GM06990 (cell line): ENCODE data around the gene KRT20.
"Not testable (repeated sequence)": the region's sequence is repeated elsewhere in the genome, so short reads cannot be mapped to it uniquely, and the experiment has no call there.

Source experiments
- DNase-seq: peaks from one replicate; pipeline ENCODE4 v3.0.0-alpha.2; 2011; ENCODE audit not compliant: insufficient read length; ENCODE audit errors: extremely low read depth
- H3K27me3 ChIP-seq: replicated peaks from 2 replicates; pipeline ENCODE4 v1.6.0; 2011; ENCODE audit warnings: low read length; ENCODE audit not compliant: control insufficient read depth, insufficient read depth
- H3K36me3 ChIP-seq: 2 replicates; pipeline ENCODE4 v1.5.1; 2011; ENCODE audit warnings: low read length; ENCODE audit not compliant: control insufficient read depth, insufficient read depth
- H3K4me3 ChIP-seq: replicated peaks from 2 replicates; pipeline ENCODE4 v1.5.1; 2011; ENCODE audit warnings: low read depth, mild to moderate bottlenecking, control low read depth, low read length
- TF ChIP-seq, protein P1 (sequence below): IDR thresholded peaks from 2 replicates; pipeline ENCODE4 v1.5.1; 2011; ENCODE audit warnings: low read length, control low read depth, mild to moderate bottlenecking, inconsistent platforms; ENCODE audit not compliant: insufficient read depth, poor library complexity, severe bottlenecking

Gene KRT20

DNA sequence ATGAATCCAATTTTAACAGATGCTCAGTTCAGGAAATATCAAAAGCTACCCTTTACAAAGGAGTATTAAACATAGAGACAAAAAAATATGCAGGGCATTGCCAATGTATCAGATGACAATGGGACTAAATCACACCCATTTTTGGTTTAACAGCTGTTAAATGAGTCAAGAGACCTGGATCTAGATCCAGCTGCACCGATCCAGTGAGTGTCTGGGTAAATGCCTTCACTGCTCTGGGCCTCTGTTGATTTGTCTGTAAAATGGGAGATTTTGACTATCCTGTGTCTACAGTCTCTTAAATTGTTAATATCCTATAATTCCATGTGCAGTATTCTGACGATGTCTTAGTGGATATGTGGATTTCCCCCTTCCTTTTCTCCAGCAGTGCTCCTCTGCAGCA, 36.0 kb upstream of the KRT20 start:
- no peaks in the 10 kb centered on the region for H3K36me3 ChIP-seq
- H3K4me3 ChIP-seq: no peak overlapping the region
- no peak for DNase-seq
- TF ChIP-seq, protein P1, sequence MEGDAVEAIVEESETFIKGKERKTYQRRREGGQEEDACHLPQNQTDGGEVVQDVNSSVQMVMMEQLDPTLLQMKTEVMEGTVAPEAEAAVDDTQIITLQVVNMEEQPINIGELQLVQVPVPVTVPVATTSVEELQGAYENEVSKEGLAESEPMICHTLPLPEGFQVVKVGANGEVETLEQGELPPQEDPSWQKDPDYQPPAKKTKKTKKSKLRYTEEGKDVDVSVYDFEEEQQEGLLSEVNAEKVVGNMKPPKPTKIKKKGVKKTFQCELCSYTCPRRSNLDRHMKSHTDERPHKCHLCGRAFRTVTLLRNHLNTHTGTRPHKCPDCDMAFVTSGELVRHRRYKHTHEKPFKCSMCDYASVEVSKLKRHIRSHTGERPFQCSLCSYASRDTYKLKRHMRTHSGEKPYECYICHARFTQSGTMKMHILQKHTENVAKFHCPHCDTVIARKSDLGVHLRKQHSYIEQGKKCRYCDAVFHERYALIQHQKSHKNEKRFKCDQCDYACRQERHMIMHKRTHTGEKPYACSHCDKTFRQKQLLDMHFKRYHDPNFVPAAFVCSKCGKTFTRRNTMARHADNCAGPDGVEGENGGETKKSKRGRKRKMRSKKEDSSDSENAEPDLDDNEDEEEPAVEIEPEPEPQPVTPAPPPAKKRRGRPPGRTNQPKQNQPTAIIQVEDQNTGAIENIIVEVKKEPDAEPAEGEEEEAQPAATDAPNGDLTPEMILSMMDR: no peak
- no peaks in the 10 kb centered on the region; the same call in 1 of the 2 replicates for H3K27me3 ChIP-seq

DNA sequence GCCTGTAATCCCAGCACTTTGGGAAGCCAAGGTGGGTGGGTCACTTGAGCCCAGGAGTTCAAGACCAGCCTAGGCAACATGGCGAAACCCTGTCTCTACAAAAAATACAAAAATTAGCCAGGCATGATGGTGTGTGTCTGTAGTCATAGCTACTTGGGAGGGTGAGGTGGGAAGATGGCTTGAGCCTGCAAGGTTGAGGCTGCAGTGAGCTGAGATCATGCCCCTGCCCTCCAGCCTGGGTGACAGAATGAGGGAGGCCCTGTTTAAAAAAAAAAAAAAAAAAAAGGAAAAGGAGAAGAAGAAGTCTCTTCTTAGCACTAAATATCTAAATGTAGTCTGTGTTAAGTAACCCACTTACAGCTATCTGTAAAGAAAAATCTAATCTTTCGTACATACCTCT, 32.1 kb upstream of the KRT20 start:
- not testable (repeated sequence) for DNase-seq, H3K36me3 ChIP-seq, H3K4me3 ChIP-seq, H3K27me3 ChIP-seq

DNA sequence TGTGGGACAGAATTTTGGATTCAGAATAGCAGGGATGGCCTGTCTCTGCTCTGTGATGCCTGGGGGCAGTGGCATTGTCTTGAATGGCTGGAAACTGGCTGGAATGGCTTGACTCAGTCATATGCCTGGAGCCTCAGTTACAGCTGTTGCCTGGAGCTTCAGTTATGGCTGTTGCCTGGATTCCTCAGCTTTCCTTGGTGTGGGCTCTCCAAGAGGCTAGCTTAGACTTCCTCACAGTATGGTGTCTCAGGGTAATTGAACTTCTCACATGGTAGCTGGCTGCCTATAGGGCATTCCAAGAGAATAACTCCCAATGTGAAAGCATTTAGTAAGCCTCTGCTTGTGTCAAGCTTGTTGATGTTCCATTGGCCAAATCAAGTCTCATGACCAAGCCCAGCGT, 31.3 kb upstream of the KRT20 start:
- H3K27me3 ChIP-seq: no peaks in the 10 kb centered on the region; the same call in 1 of the 2 replicates
- H3K36me3 ChIP-seq: no peaks in the 10 kb centered on the region
- DNase-seq: no peak
- no peak overlapping the region for H3K4me3 ChIP-seq
- TF ChIP-seq, protein P1: no peak

DNA sequence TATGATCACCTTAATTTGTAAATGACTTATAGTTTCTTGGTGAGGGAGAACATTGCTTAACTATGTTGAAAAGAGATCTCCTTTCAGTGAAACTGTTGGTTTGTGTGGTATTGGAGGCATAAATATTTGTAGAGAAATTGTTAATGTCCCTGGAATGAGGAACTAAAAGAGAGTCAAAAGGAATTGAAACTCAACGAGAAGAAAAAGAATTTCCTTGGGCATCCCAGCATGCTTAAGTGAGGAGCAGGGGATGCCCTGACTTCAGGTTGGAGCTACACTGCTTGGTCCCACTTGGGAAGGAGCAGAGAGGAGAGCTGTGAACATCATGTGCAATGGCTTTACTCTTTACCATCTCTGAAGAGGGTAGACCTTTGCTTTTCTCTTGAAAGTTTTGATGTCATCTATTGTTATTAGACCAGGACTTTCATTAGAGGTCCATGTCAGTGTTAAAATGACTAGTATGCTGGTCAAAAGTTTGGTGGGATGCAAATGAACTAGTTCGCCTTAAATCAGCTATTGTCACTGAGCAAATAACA, 30.7 kb upstream of the KRT20 start:
- no peaks in the 10 kb centered on the region; the same call in none of the 2 replicates for H3K27me3 ChIP-seq
- peak; percentile 48 for DNase-seq
- TF ChIP-seq, protein P1: no peak

DNA sequence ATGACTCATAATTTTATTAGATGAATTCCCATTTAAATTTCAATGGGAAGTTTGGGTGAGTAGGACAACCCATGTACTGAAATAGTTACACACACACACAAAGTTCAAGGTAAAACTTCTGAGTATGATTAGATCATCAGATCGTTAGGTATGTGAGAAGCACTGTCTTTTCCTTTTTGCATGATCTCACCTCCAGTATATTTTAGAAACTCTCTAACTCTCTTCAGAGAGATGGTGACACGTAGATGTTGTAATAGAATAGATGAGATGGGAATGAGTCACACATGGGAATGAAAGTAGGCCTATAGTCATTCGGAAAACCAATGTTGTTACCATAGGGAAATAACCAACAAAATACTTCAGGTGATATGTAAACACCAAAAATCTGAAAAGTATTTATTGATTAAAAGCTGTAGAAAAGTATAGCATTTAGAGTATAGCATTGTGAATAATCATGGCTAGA, 30.2 kb upstream of the KRT20 start:
- DNase-seq: peak; percentile 41
- H3K36me3 ChIP-seq: no peaks in the 10 kb centered on the region
- no peak overlapping the region for H3K4me3 ChIP-seq
- TF ChIP-seq, protein P1: no peak
- H3K27me3 ChIP-seq: no peaks in the 10 kb centered on the region; the same call in none of the 2 replicates

More for the DNA sequence above, 30.7 kb upstream of the KRT20 start:
- no peaks in the 10 kb centered on the region for H3K36me3 ChIP-seq
- H3K4me3 ChIP-seq: no peak overlapping the region

DNA sequence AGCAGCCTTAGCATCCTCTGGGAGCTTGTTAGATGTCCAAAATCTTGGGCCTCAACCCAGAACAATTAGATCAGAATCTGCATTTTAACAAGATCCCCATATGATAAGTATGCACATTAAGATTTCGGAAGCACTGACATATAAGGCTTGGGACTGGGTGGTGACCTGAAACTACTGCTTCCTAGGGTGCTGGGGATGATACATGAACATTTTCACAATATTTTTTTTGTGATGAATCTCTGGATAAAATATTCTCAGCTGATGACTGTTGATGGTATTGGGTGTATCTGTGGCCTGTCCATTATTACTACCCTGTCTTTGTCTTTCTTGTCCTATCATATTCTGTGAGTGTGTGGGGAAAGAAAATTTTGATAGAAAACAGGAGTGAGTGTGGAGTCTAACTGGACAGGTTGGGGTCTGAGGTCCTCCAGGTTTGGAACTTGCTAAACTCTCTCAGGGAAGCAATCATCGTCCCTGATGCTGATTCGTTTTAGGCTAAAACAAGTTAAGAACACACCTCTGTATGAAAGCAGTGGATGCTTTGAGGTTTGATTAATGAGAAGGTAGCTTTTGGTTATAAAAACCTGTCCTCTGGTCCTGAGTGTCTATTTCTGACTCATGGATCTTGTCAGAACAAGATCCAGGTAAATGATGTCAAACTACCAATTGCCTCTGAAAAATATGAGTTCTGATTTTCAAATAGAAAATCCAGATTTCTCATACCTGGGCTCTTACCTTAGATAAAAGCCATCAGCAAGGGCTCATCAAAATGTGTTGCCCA, 29.2 kb upstream of the KRT20 start:
- no peaks in the 10 kb centered on the region for H3K36me3 ChIP-seq
- no peaks in the 10 kb centered on the region; the same call in none of the 2 replicates for H3K27me3 ChIP-seq
- TF ChIP-seq, protein P1: no peak
- DNase-seq: no peak
- H3K4me3 ChIP-seq: no peak overlapping the region
